ENCODE results near the gene CIT.

The CIT gene, protein sequence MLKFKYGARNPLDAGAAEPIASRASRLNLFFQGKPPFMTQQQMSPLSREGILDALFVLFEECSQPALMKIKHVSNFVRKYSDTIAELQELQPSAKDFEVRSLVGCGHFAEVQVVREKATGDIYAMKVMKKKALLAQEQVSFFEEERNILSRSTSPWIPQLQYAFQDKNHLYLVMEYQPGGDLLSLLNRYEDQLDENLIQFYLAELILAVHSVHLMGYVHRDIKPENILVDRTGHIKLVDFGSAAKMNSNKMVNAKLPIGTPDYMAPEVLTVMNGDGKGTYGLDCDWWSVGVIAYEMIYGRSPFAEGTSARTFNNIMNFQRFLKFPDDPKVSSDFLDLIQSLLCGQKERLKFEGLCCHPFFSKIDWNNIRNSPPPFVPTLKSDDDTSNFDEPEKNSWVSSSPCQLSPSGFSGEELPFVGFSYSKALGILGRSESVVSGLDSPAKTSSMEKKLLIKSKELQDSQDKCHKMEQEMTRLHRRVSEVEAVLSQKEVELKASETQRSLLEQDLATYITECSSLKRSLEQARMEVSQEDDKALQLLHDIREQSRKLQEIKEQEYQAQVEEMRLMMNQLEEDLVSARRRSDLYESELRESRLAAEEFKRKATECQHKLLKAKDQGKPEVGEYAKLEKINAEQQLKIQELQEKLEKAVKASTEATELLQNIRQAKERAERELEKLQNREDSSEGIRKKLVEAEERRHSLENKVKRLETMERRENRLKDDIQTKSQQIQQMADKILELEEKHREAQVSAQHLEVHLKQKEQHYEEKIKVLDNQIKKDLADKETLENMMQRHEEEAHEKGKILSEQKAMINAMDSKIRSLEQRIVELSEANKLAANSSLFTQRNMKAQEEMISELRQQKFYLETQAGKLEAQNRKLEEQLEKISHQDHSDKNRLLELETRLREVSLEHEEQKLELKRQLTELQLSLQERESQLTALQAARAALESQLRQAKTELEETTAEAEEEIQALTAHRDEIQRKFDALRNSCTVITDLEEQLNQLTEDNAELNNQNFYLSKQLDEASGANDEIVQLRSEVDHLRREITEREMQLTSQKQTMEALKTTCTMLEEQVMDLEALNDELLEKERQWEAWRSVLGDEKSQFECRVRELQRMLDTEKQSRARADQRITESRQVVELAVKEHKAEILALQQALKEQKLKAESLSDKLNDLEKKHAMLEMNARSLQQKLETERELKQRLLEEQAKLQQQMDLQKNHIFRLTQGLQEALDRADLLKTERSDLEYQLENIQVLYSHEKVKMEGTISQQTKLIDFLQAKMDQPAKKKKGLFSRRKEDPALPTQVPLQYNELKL (N-terminal part only)

DNA sequence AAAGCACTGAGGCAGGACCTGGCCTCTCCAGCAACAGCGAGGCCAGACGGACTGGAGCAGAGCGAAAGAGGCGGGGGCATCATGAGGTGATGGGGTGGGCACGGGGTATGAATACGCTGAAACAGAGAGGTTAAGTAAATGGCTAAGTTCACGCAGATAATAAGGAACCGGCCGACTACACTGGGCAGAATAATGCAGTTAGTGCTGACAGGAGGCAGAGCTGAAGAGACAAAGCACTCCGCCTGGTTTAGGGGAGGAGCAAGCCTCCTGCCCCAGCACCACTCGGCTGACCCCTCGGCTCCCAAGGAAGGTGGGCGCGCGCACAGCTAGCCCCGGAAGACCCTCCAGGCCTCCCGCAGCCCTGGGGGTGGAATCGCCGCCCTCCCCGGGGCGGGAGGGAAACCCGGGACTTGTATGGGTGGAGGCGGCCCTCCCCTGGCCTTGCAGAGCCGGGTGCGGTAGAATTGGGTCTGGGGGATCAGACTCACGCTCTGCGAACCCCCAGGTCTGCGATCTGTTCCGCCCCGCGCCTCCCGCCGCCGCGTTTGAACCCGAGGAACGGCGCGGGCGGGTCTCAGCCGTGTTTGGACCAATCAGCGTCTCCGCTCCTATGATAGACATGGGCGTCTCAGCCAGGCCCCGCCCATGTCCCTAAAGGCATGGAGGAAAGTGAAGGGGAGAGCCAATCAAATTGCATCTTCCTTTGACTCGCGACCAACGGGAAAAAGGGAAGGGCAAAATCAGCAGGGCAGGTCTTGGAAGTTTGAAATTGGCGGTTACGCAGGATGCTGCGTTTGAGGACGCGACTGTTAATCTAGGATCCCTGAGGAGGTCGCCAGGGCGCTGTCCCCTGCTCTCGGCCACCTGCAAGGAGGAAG, at the start of gene CIT:
Gene CIT, minus strand, starts transcription at position 560 of the 878 bp plus-strand sequence. CDS start 1,152 bp downstream, outside the sequence.
- TF ChIP-seq, protein P1, sequence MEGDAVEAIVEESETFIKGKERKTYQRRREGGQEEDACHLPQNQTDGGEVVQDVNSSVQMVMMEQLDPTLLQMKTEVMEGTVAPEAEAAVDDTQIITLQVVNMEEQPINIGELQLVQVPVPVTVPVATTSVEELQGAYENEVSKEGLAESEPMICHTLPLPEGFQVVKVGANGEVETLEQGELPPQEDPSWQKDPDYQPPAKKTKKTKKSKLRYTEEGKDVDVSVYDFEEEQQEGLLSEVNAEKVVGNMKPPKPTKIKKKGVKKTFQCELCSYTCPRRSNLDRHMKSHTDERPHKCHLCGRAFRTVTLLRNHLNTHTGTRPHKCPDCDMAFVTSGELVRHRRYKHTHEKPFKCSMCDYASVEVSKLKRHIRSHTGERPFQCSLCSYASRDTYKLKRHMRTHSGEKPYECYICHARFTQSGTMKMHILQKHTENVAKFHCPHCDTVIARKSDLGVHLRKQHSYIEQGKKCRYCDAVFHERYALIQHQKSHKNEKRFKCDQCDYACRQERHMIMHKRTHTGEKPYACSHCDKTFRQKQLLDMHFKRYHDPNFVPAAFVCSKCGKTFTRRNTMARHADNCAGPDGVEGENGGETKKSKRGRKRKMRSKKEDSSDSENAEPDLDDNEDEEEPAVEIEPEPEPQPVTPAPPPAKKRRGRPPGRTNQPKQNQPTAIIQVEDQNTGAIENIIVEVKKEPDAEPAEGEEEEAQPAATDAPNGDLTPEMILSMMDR (IDR thresholded peaks at IDR 0.05; ENCODE audit: low read length, missing control alignments), result no peak
- peak within 1 kb of the TSS; percentile 93 for H3K4me3 ChIP-seq (replicated peaks; ENCODE audit: low read depth, low read length)
- DNase-seq (ENCODE audit: low read depth), result peak; percentile 96

DNA sequence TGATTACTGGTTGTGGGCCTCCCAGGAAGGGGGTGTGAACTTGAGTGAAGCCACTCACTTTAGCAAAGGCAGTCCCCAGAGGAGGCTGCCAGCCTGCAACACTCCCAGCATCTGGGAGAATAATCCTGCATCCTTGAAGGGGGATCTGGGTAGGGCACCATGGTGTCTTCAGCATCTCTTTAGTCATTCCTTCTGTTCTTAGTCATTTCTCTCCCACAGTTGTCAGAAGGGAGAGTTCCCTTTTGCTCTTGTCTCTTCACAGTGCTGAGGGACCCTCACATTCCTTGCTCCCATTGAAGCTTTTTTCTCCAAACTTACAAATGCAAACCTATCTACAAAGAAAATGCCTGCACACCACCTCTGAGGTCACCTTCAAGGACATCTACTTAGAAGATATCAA, 48.1 kb upstream of the CIT start:
- H3K4me3 ChIP-seq (replicated peaks; ENCODE audit: low read depth, low read length), result no peak overlapping the region
- TF ChIP-seq, protein P1 (IDR thresholded peaks at IDR 0.05; ENCODE audit: low read length, missing control alignments), result no peak
- no peak for DNase-seq (ENCODE audit: low read depth)

DNA sequence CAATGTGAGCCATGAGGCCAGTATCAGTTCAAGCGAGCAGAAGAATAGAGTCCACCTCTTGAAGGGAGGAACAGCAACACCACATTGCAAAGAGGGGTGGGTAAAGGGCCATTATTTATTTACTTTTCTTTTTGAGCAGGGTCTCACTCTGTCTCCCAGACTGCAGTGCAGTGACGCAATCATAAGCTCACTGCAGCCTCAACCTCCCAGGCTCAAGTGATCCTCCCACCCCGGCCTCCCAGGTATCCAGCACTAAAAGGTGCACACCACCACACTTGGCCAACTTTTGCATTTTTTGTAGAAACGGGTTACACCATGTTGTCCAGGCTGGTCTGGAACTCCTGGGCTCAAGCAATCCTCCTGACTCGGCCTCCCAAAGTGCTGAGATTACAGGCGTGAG, 42.9 kb upstream of the CIT start:
- H3K4me3 ChIP-seq (replicated peaks; ENCODE audit: low read depth, low read length), result no peak overlapping the region
- TF ChIP-seq, protein P1 (IDR thresholded peaks at IDR 0.05; ENCODE audit: low read length, missing control alignments), result no peak
- no peak for DNase-seq (ENCODE audit: low read depth)

DNA sequence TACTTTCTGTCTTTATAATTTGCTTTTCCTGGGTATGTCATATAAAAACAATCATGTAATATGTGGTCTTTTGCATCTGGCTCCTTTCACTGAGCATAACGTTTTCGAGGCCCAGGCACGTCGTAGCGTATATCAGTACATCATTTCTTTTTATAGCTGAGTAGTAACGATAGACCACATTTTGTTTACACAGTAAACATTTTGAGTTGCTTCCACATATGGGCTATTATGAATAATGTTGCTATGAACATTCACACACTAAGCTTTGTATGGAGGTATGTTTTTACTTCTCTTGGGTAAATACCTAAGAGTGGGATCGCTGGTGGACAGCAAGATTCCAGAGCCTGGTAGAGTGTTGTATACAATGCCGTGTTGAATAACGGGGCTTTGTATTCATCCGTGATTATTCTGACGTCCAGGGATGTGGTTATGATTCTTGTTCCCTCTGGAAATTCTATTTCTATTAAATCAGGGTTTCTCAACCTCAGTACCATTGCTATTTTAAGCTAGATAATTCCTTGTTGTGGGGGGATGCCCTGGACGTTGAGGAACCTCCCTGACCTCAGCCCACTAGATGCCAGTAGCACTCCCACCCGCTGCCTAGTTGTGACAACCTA, 38.9 kb upstream of the CIT start:
- H3K4me3 ChIP-seq (replicated peaks; ENCODE audit: low read depth, low read length), result no peak overlapping the region
- TF ChIP-seq, protein P1 (IDR thresholded peaks at IDR 0.05; ENCODE audit: low read length, missing control alignments), result no peak
- no peak for DNase-seq (ENCODE audit: low read depth)

DNA sequence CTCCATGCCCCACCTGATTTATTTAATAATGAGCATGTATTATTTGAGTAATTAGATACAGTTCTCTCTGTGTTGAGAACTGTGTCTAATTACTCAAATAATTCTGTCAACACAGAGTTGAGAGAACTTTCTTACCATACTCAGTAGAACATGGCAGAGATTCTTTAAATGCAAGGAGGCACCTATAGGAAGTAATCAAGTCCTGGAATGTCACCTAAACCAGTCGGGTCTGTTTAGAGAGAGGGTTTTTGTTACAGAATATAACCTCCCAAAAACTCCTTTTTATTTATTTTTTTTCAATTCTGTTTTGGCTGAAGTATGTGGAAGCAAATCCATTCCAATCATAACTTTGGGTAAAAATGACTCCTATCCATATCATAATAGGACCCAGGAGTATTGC, 37.5 kb upstream of the CIT start:
- TF ChIP-seq, protein P1 (IDR thresholded peaks at IDR 0.05; ENCODE audit: low read length, missing control alignments), result no peak
- no peak for DNase-seq (ENCODE audit: low read depth)
- no peak overlapping the region for H3K4me3 ChIP-seq (replicated peaks; ENCODE audit: low read depth, low read length)
